ENCODE measurements around the gene SDK1.

GRCh38 chr7:3924277-3924676, 623.2 kb downstream of the SDK1 start:
- no peak for TF ChIP-seq POLR2A (IDR thresholded peaks at IDR 0.05)
- TF ChIP-seq, protein P1, sequence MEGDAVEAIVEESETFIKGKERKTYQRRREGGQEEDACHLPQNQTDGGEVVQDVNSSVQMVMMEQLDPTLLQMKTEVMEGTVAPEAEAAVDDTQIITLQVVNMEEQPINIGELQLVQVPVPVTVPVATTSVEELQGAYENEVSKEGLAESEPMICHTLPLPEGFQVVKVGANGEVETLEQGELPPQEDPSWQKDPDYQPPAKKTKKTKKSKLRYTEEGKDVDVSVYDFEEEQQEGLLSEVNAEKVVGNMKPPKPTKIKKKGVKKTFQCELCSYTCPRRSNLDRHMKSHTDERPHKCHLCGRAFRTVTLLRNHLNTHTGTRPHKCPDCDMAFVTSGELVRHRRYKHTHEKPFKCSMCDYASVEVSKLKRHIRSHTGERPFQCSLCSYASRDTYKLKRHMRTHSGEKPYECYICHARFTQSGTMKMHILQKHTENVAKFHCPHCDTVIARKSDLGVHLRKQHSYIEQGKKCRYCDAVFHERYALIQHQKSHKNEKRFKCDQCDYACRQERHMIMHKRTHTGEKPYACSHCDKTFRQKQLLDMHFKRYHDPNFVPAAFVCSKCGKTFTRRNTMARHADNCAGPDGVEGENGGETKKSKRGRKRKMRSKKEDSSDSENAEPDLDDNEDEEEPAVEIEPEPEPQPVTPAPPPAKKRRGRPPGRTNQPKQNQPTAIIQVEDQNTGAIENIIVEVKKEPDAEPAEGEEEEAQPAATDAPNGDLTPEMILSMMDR (IDR thresholded peaks at IDR 0.05), result no peak

Data from body of pancreas (tissue), 4 donors.